C4-2B (cell line): ENCODE measurements around the gene NRIP3.

ENCODE experiments used
- ZFX ChIP-seq: fragments of 450-650 bp; IDR thresholded peaks from 2 replicates; pipeline ENCODE4 v1.6.1; 2017
- TF ChIP-seq, protein P1 (sequence below): fragments of 450-650 bp; conservative IDR thresholded peaks from 2 replicates; pipeline ENCODE4 v1.5.1; 2017; ENCODE audit warnings: mild to moderate bottlenecking

DNA sequence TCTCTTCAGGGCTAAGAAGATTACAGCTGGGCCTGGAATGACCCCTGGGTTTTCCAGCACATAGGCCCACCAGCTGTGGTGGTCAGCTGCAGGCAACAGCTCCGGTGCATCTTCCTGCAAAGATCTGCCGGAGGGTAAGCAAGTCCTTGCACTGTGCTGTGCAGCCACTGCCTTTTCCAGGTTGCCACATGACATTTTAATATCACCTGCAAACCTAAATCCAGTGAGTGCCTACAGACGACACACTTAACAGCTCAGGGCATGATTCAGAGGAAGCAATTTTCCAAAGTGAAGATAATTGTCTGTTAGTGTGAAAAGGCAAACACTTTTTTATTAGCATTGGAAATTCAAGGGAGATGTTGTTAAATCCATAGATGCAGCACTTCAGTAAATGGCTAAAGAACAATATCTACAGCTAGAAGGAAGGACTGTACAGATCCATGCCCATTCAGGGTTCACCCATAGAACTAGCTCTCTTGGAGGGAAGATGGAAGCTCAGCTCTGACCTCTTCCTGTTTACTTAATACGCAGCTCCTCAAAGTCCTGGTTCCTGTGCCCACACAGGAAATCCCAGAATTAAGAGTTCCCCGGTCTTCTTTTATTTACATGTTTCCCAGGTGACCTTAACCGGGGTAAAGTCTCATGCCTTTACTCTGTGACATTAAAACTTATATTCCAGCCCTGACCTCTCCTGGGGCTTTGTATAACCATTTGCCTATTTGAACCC is 13.3 kb upstream of the NRIP3 start:
- TF ChIP-seq, protein P1, sequence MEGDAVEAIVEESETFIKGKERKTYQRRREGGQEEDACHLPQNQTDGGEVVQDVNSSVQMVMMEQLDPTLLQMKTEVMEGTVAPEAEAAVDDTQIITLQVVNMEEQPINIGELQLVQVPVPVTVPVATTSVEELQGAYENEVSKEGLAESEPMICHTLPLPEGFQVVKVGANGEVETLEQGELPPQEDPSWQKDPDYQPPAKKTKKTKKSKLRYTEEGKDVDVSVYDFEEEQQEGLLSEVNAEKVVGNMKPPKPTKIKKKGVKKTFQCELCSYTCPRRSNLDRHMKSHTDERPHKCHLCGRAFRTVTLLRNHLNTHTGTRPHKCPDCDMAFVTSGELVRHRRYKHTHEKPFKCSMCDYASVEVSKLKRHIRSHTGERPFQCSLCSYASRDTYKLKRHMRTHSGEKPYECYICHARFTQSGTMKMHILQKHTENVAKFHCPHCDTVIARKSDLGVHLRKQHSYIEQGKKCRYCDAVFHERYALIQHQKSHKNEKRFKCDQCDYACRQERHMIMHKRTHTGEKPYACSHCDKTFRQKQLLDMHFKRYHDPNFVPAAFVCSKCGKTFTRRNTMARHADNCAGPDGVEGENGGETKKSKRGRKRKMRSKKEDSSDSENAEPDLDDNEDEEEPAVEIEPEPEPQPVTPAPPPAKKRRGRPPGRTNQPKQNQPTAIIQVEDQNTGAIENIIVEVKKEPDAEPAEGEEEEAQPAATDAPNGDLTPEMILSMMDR = no peak
- no peak for TF ChIP-seq ZFX
